ENCODE data around the gene NECTIN1.

NECTIN1 gene

DNA sequence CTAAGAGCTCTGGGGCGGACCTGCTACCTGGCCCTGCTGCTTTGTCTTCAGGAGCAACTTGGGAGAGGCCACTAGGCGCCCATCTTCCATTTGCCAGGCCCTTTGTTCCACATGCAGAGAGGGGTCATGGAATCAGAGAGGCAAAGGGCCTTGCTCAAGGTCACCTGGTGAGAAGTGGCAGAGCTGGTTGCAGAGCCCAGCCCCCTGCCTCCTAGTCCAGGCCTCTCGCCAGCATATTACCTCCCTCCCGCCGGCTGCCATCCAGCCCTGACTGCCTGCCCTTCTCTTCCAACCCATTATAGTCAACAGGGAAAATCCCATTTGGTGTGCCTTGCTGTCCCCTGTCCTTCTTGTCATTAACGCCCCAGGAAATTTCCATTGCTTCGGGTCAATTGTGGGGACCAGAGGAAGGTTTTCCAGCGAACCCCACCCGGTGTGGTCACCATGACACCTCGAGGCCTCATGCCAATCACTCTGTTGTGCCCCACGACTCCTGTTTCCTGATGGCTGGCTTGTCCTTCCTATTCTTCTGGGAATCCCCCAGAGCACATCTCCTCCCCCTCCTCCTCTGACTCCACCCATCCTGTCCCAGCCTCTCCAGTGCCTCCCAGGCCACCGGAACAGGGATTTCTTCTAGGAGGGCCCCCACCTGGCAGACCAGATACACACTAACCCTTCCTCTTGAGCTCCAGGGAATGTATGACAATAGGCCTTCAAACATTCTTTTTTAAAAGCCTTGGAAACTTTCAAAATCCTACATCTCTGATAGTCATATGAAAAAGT lies 77.0 kb downstream of the NECTIN1 start:
- H3K27me3 ChIP-seq (ENCODE audit: control insufficient read depth in 1 of 2, insufficient read depth in 2 of 2, low read length in 2 of 2) = peaks cover 0 to 6% of the 10 kb centered on the region in 2 donors
- no peaks in the 10 kb centered on the region for H3K9me3 ChIP-seq (ENCODE audit: control insufficient read depth in 2 of 2, low read length in 2 of 2)
- no peak overlapping the region for H3K4me3 ChIP-seq (ENCODE audit: low read length in 2 of 2)
- no peak overlapping the region for H3K9ac ChIP-seq (ENCODE audit: low read length in 2 of 2)
- H3K4me1 ChIP-seq (ENCODE audit: control insufficient read depth, insufficient read depth, low read length) = no peaks in the 10 kb centered on the region
- H3K36me3 ChIP-seq (ENCODE audit: control insufficient read depth in 2 of 2, insufficient read depth in 2 of 2, low read length in 2 of 2) = no peaks in the 10 kb centered on the region
- H3K27ac ChIP-seq (ENCODE audit: low read length) = no peak overlapping the region

DNA sequence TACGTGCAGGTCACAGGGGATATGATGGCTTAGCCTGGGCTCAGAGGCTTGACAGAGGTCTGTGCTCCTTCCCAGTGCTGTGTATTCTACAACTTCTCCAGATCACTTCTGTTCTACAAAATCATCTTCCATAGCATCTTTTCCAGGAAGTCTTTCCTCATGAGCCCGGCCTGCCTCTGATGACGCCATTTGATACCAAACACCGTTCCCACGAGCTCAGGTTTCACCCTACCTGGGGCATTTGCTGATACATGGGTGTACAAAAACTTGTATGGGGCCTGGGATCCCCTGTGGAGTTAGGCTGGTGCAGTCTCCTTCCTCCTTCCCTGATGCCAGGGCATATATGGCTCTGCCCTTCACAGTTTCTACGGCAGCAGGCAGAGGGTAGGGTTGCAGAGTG lies 78.7 kb downstream of the NECTIN1 start:
- H3K9ac ChIP-seq (ENCODE audit: low read length in 2 of 2) = no peak overlapping the region
- H3K4me3 ChIP-seq (ENCODE audit: low read length in 2 of 2) = no peak overlapping the region
- no peak overlapping the region for H3K27ac ChIP-seq (ENCODE audit: low read length)

DNA sequence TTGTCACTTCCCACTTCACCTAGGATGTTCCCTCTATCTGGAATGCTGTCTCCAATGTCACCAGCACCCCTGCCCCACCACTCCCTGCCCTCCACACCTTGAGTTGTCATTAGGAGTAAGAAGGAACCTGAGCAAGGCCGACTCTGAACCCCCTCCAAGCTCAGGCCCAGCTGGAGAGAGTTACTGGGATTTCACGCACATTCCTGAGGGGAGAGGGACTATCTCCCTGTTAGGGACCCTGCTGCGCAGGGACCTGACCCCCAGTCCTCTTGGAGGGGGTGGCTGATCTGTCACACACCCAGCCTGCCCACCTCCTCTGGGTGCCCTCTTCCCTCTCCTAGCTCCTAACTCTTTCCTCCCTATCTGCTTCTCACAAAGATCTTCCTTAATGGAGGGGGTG lies 81.7 kb downstream of the NECTIN1 start:
- Histone ChIP-seq H3K27ac (ENCODE audit: low read length) (no peak overlapping the region), H3K27me3 (ENCODE audit: control insufficient read depth in 1 of 2, insufficient read depth in 2 of 2, low read length in 2 of 2) (peaks cover 2 to 6% of the 10 kb centered on the region in 2 donors), H3K4me1 (ENCODE audit: control insufficient read depth, insufficient read depth, low read length) (no peaks in the 10 kb centered on the region), H3K36me3 (ENCODE audit: control insufficient read depth in 2 of 2, insufficient read depth in 2 of 2, low read length in 2 of 2) (no peaks in the 10 kb centered on the region), H3K9me3 (ENCODE audit: control insufficient read depth in 2 of 2, low read length in 2 of 2) (no peaks in the 10 kb centered on the region), H3K9ac (ENCODE audit: low read length in 2 of 2) (no peak overlapping the region), H3K4me3 (ENCODE audit: low read length in 2 of 2) (no peak overlapping the region)

More for the DNA sequence above, 78.7 kb downstream of the NECTIN1 start:
- Histone ChIP-seq H3K36me3 (ENCODE audit: control insufficient read depth in 2 of 2, insufficient read depth in 2 of 2, low read length in 2 of 2) (no peaks in the 10 kb centered on the region), H3K4me1 (ENCODE audit: control insufficient read depth, insufficient read depth, low read length) (no peaks in the 10 kb centered on the region), H3K9me3 (ENCODE audit: control insufficient read depth in 2 of 2, low read length in 2 of 2) (no peaks in the 10 kb centered on the region), H3K27me3 (ENCODE audit: control insufficient read depth in 1 of 2, insufficient read depth in 2 of 2, low read length in 2 of 2) (peaks cover 0 to 6% of the 10 kb centered on the region in 2 donors)

DNA sequence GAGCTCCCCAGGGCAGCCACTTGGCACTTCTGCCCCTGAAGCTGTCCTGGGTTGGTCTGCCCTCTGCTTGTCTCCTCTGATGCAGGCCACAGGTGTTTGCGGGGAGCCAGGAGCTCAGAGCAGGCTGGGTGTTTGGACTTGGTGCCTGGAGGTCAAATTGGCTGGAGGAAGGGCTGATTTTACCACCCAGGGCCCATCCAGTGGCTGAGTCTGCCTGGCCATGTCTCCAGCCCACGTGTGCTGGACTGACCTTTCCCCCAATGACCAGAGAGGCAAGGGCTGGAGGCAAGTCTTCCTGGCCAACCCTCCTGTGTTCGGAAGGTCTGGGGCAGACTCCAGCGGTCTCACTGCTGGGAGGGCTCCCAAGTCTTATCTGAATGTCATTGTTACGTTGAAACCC lies 84.0 kb downstream of the NECTIN1 start:
- Histone ChIP-seq H3K4me1 (ENCODE audit: control insufficient read depth, insufficient read depth, low read length) (no peaks in the 10 kb centered on the region), H3K27me3 (ENCODE audit: control insufficient read depth in 1 of 2, insufficient read depth in 2 of 2, low read length in 2 of 2) (peaks cover 0 to 2% of the 10 kb centered on the region in 2 donors), H3K9ac (ENCODE audit: low read length in 2 of 2) (no peak overlapping the region), H3K27ac (ENCODE audit: low read length) (no peak overlapping the region), H3K36me3 (ENCODE audit: control insufficient read depth in 2 of 2, insufficient read depth in 2 of 2, low read length in 2 of 2) (no peaks in the 10 kb centered on the region), H3K9me3 (ENCODE audit: control insufficient read depth in 2 of 2, low read length in 2 of 2) (no peaks in the 10 kb centered on the region), H3K4me3 (ENCODE audit: low read length in 2 of 2) (no peak overlapping the region)

DNA sequence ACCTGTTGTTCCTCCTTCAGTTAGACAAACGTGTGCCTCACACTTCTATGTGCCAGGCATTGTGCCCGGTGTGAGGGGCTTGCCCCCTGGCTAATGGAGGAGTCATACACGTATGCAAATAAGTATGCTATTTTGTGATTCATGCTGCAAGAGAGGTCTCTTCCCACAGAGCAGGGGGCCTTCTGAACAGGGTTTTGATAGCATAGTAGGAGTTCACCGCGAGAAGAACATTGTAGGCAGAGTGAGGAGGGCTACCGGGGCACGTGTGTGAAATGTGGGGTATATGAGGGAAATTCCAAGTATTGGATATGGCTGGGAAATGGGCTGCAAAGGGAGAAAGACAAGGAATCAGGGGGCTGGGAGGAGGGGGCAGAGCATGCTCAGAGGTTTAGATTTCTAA lies 84.5 kb downstream of the NECTIN1 start:
- no peaks in the 10 kb centered on the region for H3K36me3 ChIP-seq (ENCODE audit: control insufficient read depth in 2 of 2, insufficient read depth in 2 of 2, low read length in 2 of 2)
- no peaks in the 10 kb centered on the region for H3K4me1 ChIP-seq (ENCODE audit: control insufficient read depth, insufficient read depth, low read length)
- H3K27me3 ChIP-seq (ENCODE audit: control insufficient read depth in 1 of 2, insufficient read depth in 2 of 2, low read length in 2 of 2) = peaks cover 0 to 2% of the 10 kb centered on the region in 2 donors

DNA sequence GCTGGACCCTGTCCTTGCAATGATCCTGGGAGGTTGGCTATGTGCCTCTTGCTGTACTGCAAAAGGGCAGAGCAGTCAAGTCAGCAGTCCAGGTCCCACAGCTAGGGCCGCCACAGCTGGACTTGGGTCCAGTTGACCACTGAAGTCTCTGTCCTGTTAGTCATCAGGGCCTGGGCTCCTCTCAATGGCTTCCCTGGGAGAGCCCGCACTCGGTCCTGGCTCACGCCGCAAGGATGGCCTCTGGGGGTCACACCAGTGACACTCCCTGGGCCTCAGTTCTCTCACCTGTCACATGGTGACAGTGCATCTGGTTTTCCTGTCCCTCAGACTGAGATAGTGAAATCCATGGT lies 85.1 kb downstream of the NECTIN1 start:
- Histone ChIP-seq H3K27me3 (ENCODE audit: control insufficient read depth in 1 of 2, insufficient read depth in 2 of 2, low read length in 2 of 2) (peaks cover 2% of the 10 kb centered on the region in 2 donors), H3K36me3 (ENCODE audit: control insufficient read depth in 2 of 2, insufficient read depth in 2 of 2, low read length in 2 of 2) (no peaks in the 10 kb centered on the region), H3K9me3 (ENCODE audit: control insufficient read depth in 2 of 2, low read length in 2 of 2) (no peaks in the 10 kb centered on the region), H3K4me1 (ENCODE audit: control insufficient read depth, insufficient read depth, low read length) (no peaks in the 10 kb centered on the region), H3K9ac (ENCODE audit: low read length in 2 of 2) (no peak overlapping the region), H3K27ac (ENCODE audit: low read length) (no peak overlapping the region), H3K4me3 (ENCODE audit: low read length in 2 of 2) (no peak overlapping the region)

More for the DNA sequence above, 84.5 kb downstream of the NECTIN1 start:
- Histone ChIP-seq H3K9me3 (ENCODE audit: control insufficient read depth in 2 of 2, low read length in 2 of 2) (no peaks in the 10 kb centered on the region), H3K9ac (ENCODE audit: low read length in 2 of 2) (no peak overlapping the region), H3K27ac (ENCODE audit: low read length) (no peak overlapping the region), H3K4me3 (ENCODE audit: low read length in 2 of 2) (no peak overlapping the region)

DNA sequence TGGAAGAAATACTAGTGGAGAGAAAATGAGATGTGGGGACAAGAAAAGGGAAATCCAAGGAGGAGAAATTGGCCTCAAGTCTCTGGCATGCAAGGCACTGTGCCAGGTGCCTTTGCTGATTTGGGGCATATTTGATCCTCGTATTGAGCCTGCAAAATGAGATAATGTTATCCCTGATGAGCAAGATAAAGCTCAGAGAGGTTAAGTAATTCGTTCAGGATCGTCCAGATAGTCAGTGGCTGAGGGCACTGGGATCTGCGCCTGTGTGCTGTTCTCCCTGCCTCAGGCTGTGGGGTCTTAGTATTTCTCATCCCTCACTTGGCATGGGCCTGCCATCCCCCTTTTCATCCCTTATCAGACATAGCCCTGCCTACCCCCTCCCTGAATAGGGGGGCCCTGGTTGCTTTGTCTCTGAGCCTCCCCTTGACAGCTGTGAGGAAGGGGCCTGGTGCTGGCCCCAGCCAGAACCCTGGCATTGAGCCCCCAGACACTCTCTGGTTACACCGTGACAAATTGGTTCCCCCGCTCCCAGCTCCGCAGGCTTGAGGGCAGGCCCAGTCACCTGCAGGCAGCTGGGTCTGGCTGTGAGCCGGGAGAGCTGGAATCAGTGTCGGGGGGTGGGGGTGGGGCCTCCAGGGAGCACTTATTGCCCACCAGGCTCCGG lies 85.7 kb downstream of the NECTIN1 start:
- Histone ChIP-seq H3K27me3 (ENCODE audit: control insufficient read depth in 1 of 2, insufficient read depth in 2 of 2, low read length in 2 of 2) (peaks cover 2 to 3% of the 10 kb centered on the region in 2 donors), H3K9ac (ENCODE audit: low read length in 2 of 2) (no peak overlapping the region), H3K4me1 (ENCODE audit: control insufficient read depth, insufficient read depth, low read length) (no peaks in the 10 kb centered on the region), H3K9me3 (ENCODE audit: control insufficient read depth in 2 of 2, low read length in 2 of 2) (no peaks in the 10 kb centered on the region), H3K4me3 (ENCODE audit: low read length in 2 of 2) (no peak overlapping the region), H3K36me3 (ENCODE audit: control insufficient read depth in 2 of 2, insufficient read depth in 2 of 2, low read length in 2 of 2) (no peaks in the 10 kb centered on the region), H3K27ac (ENCODE audit: low read length) (no peak overlapping the region)

DNA sequence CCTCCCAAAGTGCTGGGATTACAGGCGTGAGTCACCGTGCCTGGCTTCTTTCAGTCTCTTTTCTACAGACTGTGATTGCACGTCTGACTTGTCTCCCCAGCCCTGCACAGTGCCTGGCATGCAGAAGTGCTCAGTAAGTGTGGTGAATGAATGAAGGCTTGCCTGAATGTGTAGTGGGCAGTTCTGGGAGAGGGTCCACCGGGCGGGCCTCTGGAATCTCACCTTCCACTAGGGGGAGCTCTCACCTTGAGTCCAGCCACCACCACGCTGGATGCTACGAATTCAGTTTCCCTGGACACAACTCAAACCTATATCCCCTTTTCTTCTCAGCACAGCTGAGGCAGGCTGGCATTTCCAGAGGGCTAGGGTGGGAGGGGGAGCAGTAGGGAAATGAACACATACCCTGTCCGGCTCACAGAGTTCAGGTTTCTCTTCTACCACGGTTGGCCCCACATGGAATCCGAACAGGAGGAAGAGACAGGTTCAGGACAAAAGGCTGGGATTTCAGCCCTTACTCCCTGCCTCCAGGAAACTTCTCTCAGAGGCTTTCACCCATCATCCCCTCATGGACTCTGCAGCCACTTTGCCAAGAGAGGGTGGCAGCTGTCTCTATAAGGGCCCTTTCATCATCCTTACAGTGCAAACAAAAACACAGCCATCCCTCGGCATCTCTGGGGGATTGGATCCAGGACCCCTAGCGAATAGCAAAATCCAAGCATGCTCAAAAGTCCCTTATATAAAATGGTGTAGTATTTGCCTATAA lies 86.8 kb downstream of the NECTIN1 start:
- H3K9ac ChIP-seq (ENCODE audit: low read length in 2 of 2) = no peak overlapping the region
- H3K27ac ChIP-seq (ENCODE audit: low read length) = no peak overlapping the region
- H3K4me1 ChIP-seq (ENCODE audit: control insufficient read depth, insufficient read depth, low read length) = no peaks in the 10 kb centered on the region

DNA sequence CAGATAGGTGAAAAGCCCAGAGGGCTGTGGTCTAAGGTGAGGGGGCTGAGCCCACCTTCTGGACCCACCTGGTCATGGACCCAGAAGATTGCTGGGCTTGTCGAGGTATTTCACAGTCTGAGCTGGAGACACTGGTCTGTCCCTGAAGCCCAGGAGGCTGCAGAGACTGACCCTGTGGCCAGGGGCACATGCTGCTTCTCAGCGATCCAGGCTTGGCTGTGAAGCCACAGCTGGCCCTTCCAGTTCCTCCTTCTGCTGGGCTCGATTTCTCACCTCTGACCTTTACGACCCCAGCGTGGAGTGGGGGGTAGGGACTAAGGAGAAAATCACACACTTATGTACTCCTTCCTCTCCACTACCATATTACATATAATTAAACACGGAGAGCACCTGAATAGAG lies 88.5 kb downstream of the NECTIN1 start:
- Histone ChIP-seq H3K27me3 (ENCODE audit: control insufficient read depth in 1 of 2, insufficient read depth in 2 of 2, low read length in 2 of 2) (peaks cover 2 to 3% of the 10 kb centered on the region in 2 donors), H3K27ac (ENCODE audit: low read length) (no peak overlapping the region), H3K4me1 (ENCODE audit: control insufficient read depth, insufficient read depth, low read length) (no peaks in the 10 kb centered on the region), H3K4me3 (ENCODE audit: low read length in 2 of 2) (no peak overlapping the region), H3K9me3 (ENCODE audit: control insufficient read depth in 2 of 2, low read length in 2 of 2) (no peaks in the 10 kb centered on the region), H3K36me3 (ENCODE audit: control insufficient read depth in 2 of 2, insufficient read depth in 2 of 2, low read length in 2 of 2) (no peaks in the 10 kb centered on the region), H3K9ac (ENCODE audit: low read length in 2 of 2) (no peak overlapping the region)

More for the DNA sequence above, 86.8 kb downstream of the NECTIN1 start:
- no peaks in the 10 kb centered on the region for H3K36me3 ChIP-seq (ENCODE audit: control insufficient read depth in 2 of 2, insufficient read depth in 2 of 2, low read length in 2 of 2)
- H3K4me3 ChIP-seq (ENCODE audit: low read length in 2 of 2) = no peak overlapping the region
- H3K27me3 ChIP-seq (ENCODE audit: control insufficient read depth in 1 of 2, insufficient read depth in 2 of 2, low read length in 2 of 2) = peaks cover 2 to 3% of the 10 kb centered on the region in 2 donors
- H3K9me3 ChIP-seq (ENCODE audit: control insufficient read depth in 2 of 2, low read length in 2 of 2) = no peaks in the 10 kb centered on the region

DNA sequence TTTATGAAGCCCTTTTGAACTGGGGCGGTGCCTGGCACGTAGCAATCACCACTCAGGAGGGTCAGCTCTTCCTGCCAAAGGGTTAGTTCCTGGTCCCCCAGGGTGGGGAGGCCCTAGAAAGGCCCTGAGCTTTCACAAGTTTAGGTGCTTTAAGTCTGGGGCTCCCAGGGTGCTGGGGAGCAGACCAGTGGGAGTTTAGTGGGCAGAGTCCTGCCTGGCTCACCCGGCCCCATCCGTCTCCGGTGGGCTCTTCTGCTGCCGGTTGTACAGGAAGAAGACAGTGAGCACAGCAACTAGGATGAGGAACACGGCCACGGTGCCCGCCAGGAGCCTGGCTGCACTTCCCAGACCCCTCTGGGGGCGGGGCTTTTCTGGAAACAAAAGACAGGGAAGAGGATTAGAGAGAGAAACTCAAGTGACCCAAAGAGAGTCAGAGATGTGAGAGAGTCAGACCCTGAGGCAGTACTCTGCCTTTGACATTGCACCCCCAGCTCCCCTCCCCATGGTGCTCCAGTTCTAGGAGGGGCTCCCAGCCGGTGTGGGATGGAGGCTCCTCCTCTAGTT lies 89.3 kb downstream of the NECTIN1 start:
- Histone ChIP-seq H3K36me3 (ENCODE audit: control insufficient read depth in 2 of 2, insufficient read depth in 2 of 2, low read length in 2 of 2) (no peaks in the 10 kb centered on the region), H3K27ac (ENCODE audit: low read length) (no peak overlapping the region), H3K9ac (ENCODE audit: low read length in 2 of 2) (no peak overlapping the region), H3K4me1 (ENCODE audit: control insufficient read depth, insufficient read depth, low read length) (no peaks in the 10 kb centered on the region), H3K27me3 (ENCODE audit: control insufficient read depth in 1 of 2, insufficient read depth in 2 of 2, low read length in 2 of 2) (peaks cover 2 to 3% of the 10 kb centered on the region in 2 donors), H3K4me3 (ENCODE audit: low read length in 2 of 2) (no peak overlapping the region), H3K9me3 (ENCODE audit: control insufficient read depth in 2 of 2, low read length in 2 of 2) (no peaks in the 10 kb centered on the region)

All from stomach smooth muscle (tissue), 2 donors.